Endodermal cell (in vitro differentiated cells): ENCODE results near the gene ATP5PD. TPM values are rescaled to one million over a fixed set of nuclear protein-coding genes. Genes with fewer than 3 reads are reported as not detected.
A peak's percentile ranks its signal among the peaks of the same experiment; 100 is the strongest.

Experiments
- DNase-seq: peaks from one replicate; pipeline ENCODE4 v3.0.0-alpha.2; 2017
- H3K27ac ChIP-seq: 2 replicates; pipeline ENCODE4 v1.5.1; 2013; ENCODE audit warnings: mild to moderate bottlenecking, low read depth, low read length, moderate library complexity
- H3K27me3 ChIP-seq: 2 replicates; pipeline ENCODE4 v1.6.1; 2013; ENCODE audit warnings: mild to moderate bottlenecking, low read length, moderate library complexity; ENCODE audit not compliant: insufficient read depth, control insufficient read depth, poor library complexity, severe bottlenecking
- H3K36me3 ChIP-seq: 2 replicates; pipeline ENCODE4 v1.7.0; 2013; ENCODE audit warnings: mild to moderate bottlenecking, low read length, moderate library complexity; ENCODE audit not compliant: control insufficient read depth, insufficient read depth
- H3K4me1 ChIP-seq: one replicate; pipeline ENCODE4 v1.7.0; 2013; ENCODE audit warnings: low read length; ENCODE audit not compliant: control insufficient read depth, insufficient read depth
- H3K4me3 ChIP-seq: 2 replicates; pipeline ENCODE4 v1.5.1; 2013; ENCODE audit warnings: mild to moderate bottlenecking, low read length, moderate library complexity
- H3K9ac ChIP-seq: 2 replicates; pipeline ENCODE4 v1.6.1; 2013; ENCODE audit warnings: mild to moderate bottlenecking, low read length, moderate library complexity; ENCODE audit not compliant: poor library complexity, severe bottlenecking; ENCODE audit errors: extremely low read depth
- H3K9me3 ChIP-seq: 2 replicates; pipeline ENCODE4 v1.6.1; 2013; ENCODE audit warnings: mild to moderate bottlenecking, low read length, moderate library complexity; ENCODE audit not compliant: control insufficient read depth
- H3K27ac Mint-ChIP-seq: 2 replicates; pipeline ENCODE4 v1.8.0; 2020; ENCODE audit warnings: mixed read lengths
- H3K27me3 Mint-ChIP-seq: 2 replicates; pipeline ENCODE4 v1.8.0; 2021; ENCODE audit warnings: mild to moderate bottlenecking, mixed read lengths; ENCODE audit not compliant: insufficient read depth
- H3K36me3 Mint-ChIP-seq: 2 replicates; pipeline ENCODE4 v1.8.0; 2020; ENCODE audit warnings: low read depth, mixed read lengths
- H3K4me1 Mint-ChIP-seq: 2 replicates; pipeline ENCODE4 v1.8.0; 2020; ENCODE audit warnings: mixed read lengths
- H3K4me3 Mint-ChIP-seq: 2 replicates; pipeline ENCODE4 v1.8.0; 2020; ENCODE audit warnings: mild to moderate bottlenecking, moderate library complexity, mixed read lengths
- H3K9me3 Mint-ChIP-seq: 2 replicates; pipeline ENCODE4 v1.8.0; 2020; ENCODE audit warnings: mild to moderate bottlenecking, mixed read lengths
- CTCF ChIP-seq: fragments of 200-600 bp; sonication (generic); conservative IDR thresholded peaks from 2 replicates; pipeline ENCODE4 v1.5.0; 2021; ENCODE audit warnings: antibody characterized with exemption, mild to moderate bottlenecking
- WGBS, 2 experiments: methylation state at CpG; one replicate each; pipeline versions ENCODE4 v1.1.5 to v1.1.7; 2013; ENCODE audit warnings: missing lambda C conversion rate in 2 of 2, mixed read lengths in 1 of 2; ENCODE audit not compliant: insufficient coverage in 1 of 2, insufficient read length in 1 of 2; 5-methylcytosine and 5-hydroxymethylcytosine counted together
- total RNA-seq, 2 donors: library from RNA; stranded (reverse); fragmentation: NEBNext Ultra II Directional in 1 of 2; extraction: Animal tissue kit (Norgen Biotek cat#: 25700) in 1 of 2; gene quantifications; 2 replicates in 1 of 2; 3 replicates in 1 of 2; pipeline ENCODE4 v1.2.1, GENCODE V29; 2021

ATP5PD gene
- total RNA-seq, 2 donors from 2014 or later = 244 to 295 TPM

DNA sequence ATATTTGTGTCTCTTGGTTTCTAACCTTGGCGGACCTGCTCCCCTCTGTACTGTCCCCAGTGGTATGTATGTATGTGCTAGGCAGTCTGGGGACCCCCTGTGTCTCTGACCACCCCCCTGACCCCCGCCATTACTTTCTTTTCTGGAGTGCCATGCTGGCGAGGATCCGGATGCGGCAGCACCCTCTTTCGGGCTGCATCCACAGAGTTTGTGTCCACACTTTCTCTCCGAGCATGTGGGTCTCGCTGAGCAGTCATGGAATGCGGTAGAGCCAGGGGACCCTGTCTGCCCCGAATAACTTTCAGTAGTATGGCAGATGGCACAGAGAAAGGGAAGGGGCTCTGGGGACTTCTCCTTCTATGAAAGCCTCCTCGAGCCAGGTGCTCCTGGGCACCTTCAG lies 17.3 kb upstream of the ATP5PD start:
- H3K9ac ChIP-seq = no peak overlapping the region
- DNase-seq = no peak
- H3K36me3 ChIP-seq = peaks cover 58% of the 10 kb centered on the region
- no peaks in the 10 kb centered on the region for H3K27me3 ChIP-seq
- WGBS, 2 experiments = 92 to 97% methylated on average over 10 to 11 of the region's 11 CpGs
- no peaks in the 10 kb centered on the region for H3K9me3 Mint-ChIP-seq
- H3K4me3 Mint-ChIP-seq = no peak overlapping the region
- H3K4me1 ChIP-seq = peaks cover 8% of the 10 kb centered on the region
- H3K4me3 ChIP-seq = no peak overlapping the region
- H3K4me1 Mint-ChIP-seq = peaks cover 13% of the 10 kb centered on the region
- H3K27ac ChIP-seq = no peak overlapping the region
- no peaks in the 10 kb centered on the region for H3K27me3 Mint-ChIP-seq
- H3K36me3 Mint-ChIP-seq = peaks cover 62% of the 10 kb centered on the region
- H3K9me3 ChIP-seq = no peaks in the 10 kb centered on the region
- no peak for TF ChIP-seq CTCF
- peak overlapping the region; percentile 56 for H3K27ac Mint-ChIP-seq

GRCh38 chr17:75063626-75064025 lies 16.9 kb upstream of the ATP5PD start:
- Histone ChIP-seq H3K4me1 (peaks cover 8% of the 10 kb centered on the region), H3K27ac (no peak overlapping the region), H3K9me3 (no peaks in the 10 kb centered on the region), H3K9ac (no peak overlapping the region), H3K4me3 (no peak overlapping the region), H3K27me3 (no peaks in the 10 kb centered on the region), H3K36me3 (peaks cover 58% of the 10 kb centered on the region)
- no peak for DNase-seq
- Mint-ChIP-seq H3K27ac (peak overlapping the region; percentile 56), H3K9me3 (no peaks in the 10 kb centered on the region), H3K4me1 (peaks cover 13% of the 10 kb centered on the region), H3K36me3 (peaks cover 62% of the 10 kb centered on the region), H3K27me3 (no peaks in the 10 kb centered on the region), H3K4me3 (no peak overlapping the region)
- peak; percentile 38 for TF ChIP-seq CTCF
- WGBS, 2 experiments = 90 to 98% methylated on average over 2 to 3 of the region's 3 CpGs

DNA sequence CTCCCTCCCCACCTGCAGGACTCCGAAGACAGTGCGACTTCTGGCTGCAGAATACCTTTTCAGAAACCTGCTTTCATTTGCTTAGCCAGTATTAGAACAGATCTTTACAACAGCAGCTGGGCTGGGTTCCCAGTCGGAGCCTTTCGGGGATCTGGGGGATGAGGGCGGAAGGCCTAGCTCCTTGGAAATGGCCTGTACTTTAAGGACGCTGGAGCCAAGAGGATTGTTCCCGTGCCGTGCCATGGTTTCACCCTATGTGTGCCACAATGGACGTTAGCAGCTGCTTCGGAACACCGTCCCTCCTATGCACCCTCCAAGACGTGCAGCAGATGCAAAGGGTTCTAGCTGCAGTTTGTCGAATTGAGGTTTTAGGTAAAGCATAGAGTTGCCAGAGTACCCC lies 16.4 kb upstream of the ATP5PD start:
- 94% methylated on average over 12 to 13 of the region's 13 CpGs for WGBS, 2 experiments
- H3K27ac Mint-ChIP-seq = peak overlapping the region; percentile 66
- H3K4me3 Mint-ChIP-seq = no peak overlapping the region
- no peaks in the 10 kb centered on the region for H3K27me3 Mint-ChIP-seq
- no peak for DNase-seq
- no peak for TF ChIP-seq CTCF
- Histone ChIP-seq H3K27ac (no peak overlapping the region), H3K4me3 (no peak overlapping the region), H3K27me3 (no peaks in the 10 kb centered on the region), H3K4me1 (peaks cover 8% of the 10 kb centered on the region), H3K36me3 (peaks cover 58% of the 10 kb centered on the region), H3K9me3 (no peaks in the 10 kb centered on the region), H3K9ac (no peak overlapping the region)
- H3K36me3 Mint-ChIP-seq = peaks cover 62% of the 10 kb centered on the region
- no peaks in the 10 kb centered on the region for H3K9me3 Mint-ChIP-seq
- peaks cover 13% of the 10 kb centered on the region for H3K4me1 Mint-ChIP-seq
